B cell (primary cell): ENCODE measurements around the gene SZT2. TPM values are rescaled to one million over a fixed set of nuclear protein-coding genes. Genes with fewer than 3 reads are reported as not detected.

Source experiments
- ATAC-seq: fragments of 200-7000 bp; cut with Tn5 transposase; one replicate; pipeline ENCODE4 v1.10.0; 2021; ENCODE audit warnings: low read depth, mild to moderate bottlenecking, moderate number of reproducible peaks, moderate library complexity
- CTCF ChIA-PET: fragments of 350-600 bp; sonication (Branson Sonifier 250); formaldehyde crosslinking; loops from one replicate; lab custom pipeline; 2021; ENCODE audit warnings: antibody characterized with exemption, inconsistent platforms; lab: Charles Lee
- POLR2A ChIA-PET: fragments of 350-600 bp; sonication (Branson Sonifier 250); formaldehyde crosslinking; loops from one replicate; lab custom pipeline; 2021; ENCODE audit warnings: antibody characterized with exemption; lab: Charles Lee
- DNase-seq: peaks from one replicate; pipeline ENCODE4 v3.0.0; 2013
- H2AFZ ChIP-seq: 2 replicates; pipeline ENCODE4 v1.6.1; 2012; ENCODE audit warnings: mild to moderate bottlenecking, low read depth, low read length; ENCODE audit not compliant: insufficient read depth, poor library complexity, severe bottlenecking
- H3K27ac ChIP-seq, 2 donors: 1 replicate in 1 of 2; 2 replicates in 1 of 2; pipeline ENCODE4 v1.5.1; 2012 to 2013; ENCODE audit warnings: low read length in 2 of 2, mild to moderate bottlenecking in 2 of 2, moderate library complexity in 1 of 2
- H3K27me3 ChIP-seq, 4 experiments: fragments of 200-600 bp in 1 of 4; sonication (generic) in 1 of 4; replicated peaks in 1 of 4; 1 replicate in 2 of 4; 2 replicates in 2 of 4; pipeline versions ENCODE4 v1.6.1 to v1.7.0; 2013 to 2016; ENCODE audit warnings: low read length in 3 of 4, mild to moderate bottlenecking in 2 of 4, mixed read lengths in 1 of 4, moderate library complexity in 1 of 4; ENCODE audit not compliant: insufficient read depth in 4 of 4, control insufficient read depth in 3 of 4; ENCODE audit errors: control extremely low read depth in 1 of 4
- H3K36me3 ChIP-seq, 2 experiments: replicated peaks in 1 of 2; 1 replicate in 1 of 2; 2 replicates in 1 of 2; pipeline versions ENCODE4 v1.6.1 to v1.7.1; 2013; ENCODE audit warnings: low read length in 1 of 2; ENCODE audit not compliant: insufficient read depth in 2 of 2, control insufficient read depth in 1 of 2; ENCODE audit errors: control extremely low read depth in 1 of 2, extremely low read depth in 1 of 2
- H3K4me1 ChIP-seq, 2 donors: fragments of 200-600 bp in 1 of 2; sonication (generic) in 1 of 2; 1 replicate in 1 of 2; 2 replicates in 1 of 2; pipeline versions ENCODE4 v1.5.1 to v1.6.1; 2013 to 2017; ENCODE audit warnings: low read length in 2 of 2; ENCODE audit not compliant: control insufficient read depth in 2 of 2, insufficient read depth in 2 of 2
- H3K4me2 ChIP-seq: replicated peaks from 2 replicates; pipeline ENCODE3; 2012; ENCODE audit warnings: mild to moderate bottlenecking, low read depth, low read length; ENCODE audit not compliant: poor library complexity, severe bottlenecking
- H3K4me3 ChIP-seq, 5 experiments: fragments of 200-600 bp in 1 of 5; sonication (generic) in 1 of 5; 1 replicate in 3 of 5; 2 replicates in 2 of 5; pipeline versions ENCODE4 v1.5.1 to v1.7.0; 2011 to 2016; ENCODE audit warnings: low read length in 4 of 5, mild to moderate bottlenecking in 4 of 5, low read depth in 2 of 5, control low read depth in 1 of 5, moderate library complexity in 1 of 5; ENCODE audit not compliant: insufficient read depth in 1 of 5; ENCODE audit errors: control extremely low read depth in 1 of 5, extremely low read depth in 1 of 5
- H3K79me2 ChIP-seq: fragments of 200-600 bp; sonication (generic); one replicate; pipeline ENCODE4 v1.6.0; 2016; ENCODE audit warnings: low read length; ENCODE audit not compliant: control insufficient read depth, insufficient read depth
- H3K9ac ChIP-seq: fragments of 200-600 bp; sonication (generic); 2 replicates; pipeline ENCODE4 v1.6.1; 2017; ENCODE audit warnings: mild to moderate bottlenecking, low read length, moderate library complexity
- H3K9me3 ChIP-seq, 3 donors: one replicate each; pipeline versions ENCODE4 v1.6.1 to v1.7.1; 2013; ENCODE audit warnings: low read length in 2 of 3; ENCODE audit not compliant: control insufficient read depth in 2 of 3, insufficient read depth in 1 of 3; ENCODE audit errors: control extremely low read depth in 1 of 3
- H4K20me1 ChIP-seq: 2 replicates; pipeline ENCODE4 v1.6.0; 2012; ENCODE audit warnings: mild to moderate bottlenecking, low read length; ENCODE audit not compliant: insufficient read depth, control insufficient read depth, poor library complexity, severe bottlenecking
- H3K27ac Mint-ChIP-seq: one replicate; pipeline ENCODE4 v1.8.0; 2021; ENCODE audit warnings: mixed read lengths
- H3K27me3 Mint-ChIP-seq: one replicate; pipeline ENCODE4 v1.8.0; 2021; ENCODE audit warnings: mixed read lengths
- H3K4me1 Mint-ChIP-seq: one replicate; pipeline ENCODE4 v1.8.0; 2021; ENCODE audit warnings: mixed read lengths
- H3K4me3 Mint-ChIP-seq: one replicate; pipeline ENCODE4 v1.8.0; 2021; ENCODE audit warnings: mixed read lengths
- H3K9me3 Mint-ChIP-seq: one replicate; pipeline ENCODE4 v1.8.0; 2022; ENCODE audit warnings: mixed read lengths; ENCODE audit not compliant: insufficient read depth
- CTCF ChIP-seq: fragments of 200-600 bp; IDR thresholded peaks from one replicate; pipeline ENCODE4 v1.8.0; 2022; ENCODE audit warnings: antibody characterized with exemption, mild to moderate bottlenecking
- EZH2 ChIP-seq: IDR thresholded peaks from 2 replicates; pipeline ENCODE4 v1.6.1; 2012; ENCODE audit warnings: borderline replicate concordance, low read depth, mild to moderate bottlenecking, moderate library complexity, low read length; ENCODE audit not compliant: insufficient read depth, poor library complexity, severe bottlenecking
- WGBS: methylation state at CpG from one replicate; pipeline ENCODE4 v1.1.5; 2013; ENCODE audit warnings: missing lambda C conversion rate; ENCODE audit not compliant: insufficient coverage; 5-methylcytosine and 5-hydroxymethylcytosine counted together
- intact Hi-C: fragments of 100-400 bp; cut with micrococcal nuclease; formaldehyde crosslinking; loops from one replicate; pipeline ENCODE4 v1.10.0; 2022
- polyA plus RNA-seq: library from polyadenylated mRNA; depleted of rRNA; stranded (reverse); fragments of >200 nt; gene quantifications from 2 replicates; pipeline ENCODE4 v1.2.3, GENCODE V29; 2012
- total RNA-seq, 2 donors: library from RNA; stranded (reverse); fragments of 120-200 nt in 1 of 2; gene quantifications; 1 replicate in 1 of 2; 2 replicates in 1 of 2; pipeline versions ENCODE4 v1.2.3 to v1.2.4, GENCODE V29; 2013 to 2022

The SZT2 gene
- total and polyA plus RNA-seq, 2 donors (not counting 1 experiment from before 2014, with no cell fraction given) = 41.4 to 197 TPM

- no peaks in the 10 kb centered on the region for H3K9me3 Mint-ChIP-seq
- POLR2A ChIA-PET = interaction anchor here (1.0 kb wide), 1 partner anchor 115 kb away, joined by 3 read pairs; no protein-coding TSS in a partner anchor
- CTCF ChIA-PET = interaction anchor here (0.7 to 1.4 kb wide), 4 partner anchors 13 to 870 kb away, joined by 3 to 4 read pairs (median 3); no protein-coding TSS in a partner anchor
Observed at GRCh38 chr1:43354936-43355335, 34.8 kb upstream of the SZT2 start.

More at GRCh38 chr1:43354936-43355335, 34.8 kb upstream of the SZT2 start:
- DNase-seq (no peak), ATAC-seq (no peak)
- WGBS = no CpG with 5 or more reads among the region's 2 CpGs
- H4K20me1 ChIP-seq = no peaks in the 10 kb centered on the region
- H3K4me3 Mint-ChIP-seq = no peak overlapping the region
- no peak overlapping the region for H3K4me3 ChIP-seq
- H3K27me3 ChIP-seq = no peaks in the 10 kb centered on the region
- peaks cover 9 to 15% of the 10 kb centered on the region in 2 donors for H3K4me1 ChIP-seq
- peaks cover 18% of the 10 kb centered on the region for H3K4me1 Mint-ChIP-seq
- H3K79me2 ChIP-seq = peaks cover 5% of the 10 kb centered on the region
- no peak overlapping the region for H3K4me2 ChIP-seq
- H3K36me3 ChIP-seq = no peaks in the 10 kb centered on the region
- H3K9me3 ChIP-seq = no peaks in the 10 kb centered on the region
- H3K27ac Mint-ChIP-seq = no peak overlapping the region
- H3K27me3 Mint-ChIP-seq = no peaks in the 10 kb centered on the region
- no peak overlapping the region for H2AFZ ChIP-seq
- TF ChIP-seq EZH2 = no peak
- no peak for TF ChIP-seq CTCF
- no peak overlapping the region for H3K9ac ChIP-seq
- no peak overlapping the region for H3K27ac ChIP-seq
- intact Hi-C loops = loop anchor here (5.0 kb wide), 2 partner anchors 508 to 698 kb away; partner anchors contain the start of genes PPIH and ZNF691
